ENCODE measurements around the gene PTPRM. TPM values are rescaled to one million over a fixed set of nuclear protein-coding genes. Genes with fewer than 3 reads are reported as not detected.

PTPRM gene
- total and polyA plus RNA-seq, 2 of the 4 experiments (the other 2 are of a cell fraction), result 28.3 to 51.2 TPM

DNA sequence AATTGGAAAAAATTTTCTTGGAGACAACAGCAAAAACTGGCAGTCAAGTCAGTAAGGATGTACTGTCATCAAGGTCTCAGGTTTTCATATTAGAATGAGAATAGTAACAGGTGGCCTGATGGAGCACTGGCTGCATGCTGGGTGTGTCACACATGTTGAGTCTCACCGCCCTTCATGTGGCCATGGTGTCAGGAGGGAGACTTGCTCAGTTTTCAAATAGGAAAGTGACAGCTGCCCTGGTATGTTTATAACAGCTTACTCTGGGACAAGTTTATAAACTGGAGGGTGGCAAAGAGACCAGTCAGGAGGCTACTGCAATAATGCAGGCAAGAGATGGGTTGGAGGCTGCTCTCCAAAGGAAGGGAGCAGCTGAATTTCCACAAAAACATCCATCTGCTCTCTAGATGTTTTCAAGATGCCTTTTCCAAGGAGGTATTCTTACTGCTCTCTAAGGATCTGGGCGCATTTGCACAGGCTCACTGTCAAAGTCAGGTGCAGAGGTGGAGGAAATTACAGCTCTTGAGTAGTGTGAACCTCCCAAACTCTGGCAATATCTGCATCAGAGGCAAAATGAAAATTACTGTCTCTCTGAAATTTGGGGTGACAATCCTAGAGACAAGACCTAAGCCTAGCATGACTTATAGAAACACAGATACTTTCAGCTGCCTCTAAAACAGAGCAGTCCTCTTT, 720.2 kb downstream of the PTPRM start:
- no peak overlapping the region for H3K9ac ChIP-seq (ENCODE audit: low read depth, low read length)
- intact Hi-C loops (cut with micrococcal nuclease) (no loop called here), in situ Hi-C loops (cut with MboI; ENCODE audit: low sequenced_read_pairs) (no loop called here), dilution Hi-C loops (cut with HindIII; ENCODE audit: low sequenced_read_pairs, unreplicated experiment) (no loop called here)
- ChIA-PET CTCF (interaction anchor here (0.6 kb wide), 1 partner anchor 15 kb away, joined by 4 read pairs; no protein-coding TSS in a partner anchor), POLR2A (ENCODE audit: unreplicated experiment) (no interaction called here)
- H2BK15ac ChIP-seq (ENCODE audit: low read depth, low read length), result no peak overlapping the region
- no peak overlapping the region for H2AK9ac ChIP-seq (replicated peaks; ENCODE audit: low read depth, low read length, poor library complexity)
- no peaks in the 10 kb centered on the region for H3K9me3 ChIP-seq (ENCODE audit: control insufficient read depth, insufficient read depth, low read length)
- H2BK120ac ChIP-seq (ENCODE audit: low read depth, low read length), result no peak overlapping the region
- H3K14ac ChIP-seq (replicated peaks; ENCODE audit: low read depth, low read length), result no peak overlapping the region
- ATAC-seq (ENCODE audit: low read depth) (no peak), DNase-seq (no peak)
- BruUV-seq (replicated peaks), result no TSS peak
- no peak overlapping the region for H4K8ac ChIP-seq (ENCODE audit: low read depth in 2 of 2, low read length in 2 of 2)
- H2AFZ ChIP-seq (replicated peaks; ENCODE audit: low read length, poor library complexity), result no peak overlapping the region
- H3K9me1 ChIP-seq (ENCODE audit: insufficient read depth, low read length), result peaks cover 7% of the 10 kb centered on the region; the same call in 1 of the 2 replicates
- no peak overlapping the region for H2BK20ac ChIP-seq (ENCODE audit: low read depth, low read length)
- no peak overlapping the region for H4K5ac ChIP-seq (ENCODE audit: low read depth, low read length)
- H3K23ac ChIP-seq (ENCODE audit: low read depth, low read length), result no peak overlapping the region
- H4K20me1 ChIP-seq (ENCODE audit: insufficient read depth, low read length), result no peaks in the 10 kb centered on the region
- H3K4me3 ChIP-seq (ENCODE audit: insufficient read depth, low read depth, low read length), result no peak overlapping the region
- no peaks in the 10 kb centered on the region for H3K79me1 ChIP-seq (ENCODE audit: low read depth in 1 of 2, low read length in 2 of 2)
- WGBS, 2 experiments (ENCODE audit: extremely low coverage in 2 of 2, insufficient read length in 1 of 2), result 100% methylated on average over 1 of the region's 2 CpGs; no CpG with 5 or more reads in 1 of the 2 experiments
- no peak overlapping the region for H3K4me2 ChIP-seq (ENCODE audit: low read depth, low read length)
- H3K36me3 ChIP-seq (ENCODE audit: control insufficient read depth, insufficient read depth, low read length), result no peaks in the 10 kb centered on the region
- no peak overlapping the region for H3K56ac ChIP-seq (ENCODE audit: extremely low read depth, insufficient read depth, low read length)
- H3K4ac ChIP-seq (ENCODE audit: low read depth, low read length), result no peak overlapping the region
- no peak overlapping the region for H4K91ac ChIP-seq (ENCODE audit: insufficient read depth, low read depth, low read length)
- H2AK5ac ChIP-seq (ENCODE audit: low read depth, low read length), result no peak overlapping the region
- no peaks in the 10 kb centered on the region for H3K4me1 ChIP-seq (ENCODE audit: control insufficient read depth, insufficient read depth, low read length)
- no peak overlapping the region for H2BK5ac ChIP-seq (ENCODE audit: low read depth, low read length, poor library complexity, severe bottlenecking)
- TF ChIP-seq FOS (IDR thresholded peaks at IDR 0.05; ENCODE audit: low read depth, low read length) (no peak), MAFK (IDR thresholded peaks at IDR 0.05; ENCODE audit: low read depth, low read length) (no peak), SMC3 (IDR thresholded peaks at IDR 0.05; ENCODE audit: low read depth, low read length) (no peak), BHLHE40 (IDR thresholded peaks at IDR 0.05; ENCODE audit: low read depth, low read length) (no peak), POLR2A (IDR thresholded peaks at IDR 0.05; ENCODE audit: low read depth, low read length) (no peak), RCOR1 (IDR thresholded peaks at IDR 0.05; ENCODE audit: insufficient replicate concordance, low read length) (no peak), CHD1 (IDR thresholded peaks at IDR 0.05; ENCODE audit: low read depth, low read length) (no peak), MAZ (IDR thresholded peaks at IDR 0.05; ENCODE audit: borderline replicate concordance, low read depth, low read length) (no peak), CEBPB (IDR thresholded peaks at IDR 0.05; ENCODE audit: low read depth, low read length) (no peak), RAD21 (IDR thresholded peaks at IDR 0.05; ENCODE audit: low read length) (no peak), RFX5 (IDR thresholded peaks at IDR 0.05; ENCODE audit: low read depth, low read length) (no peak), NFE2L2 (IDR thresholded peaks at IDR 0.05; ENCODE audit: low read depth, low read length) (no peak), MXI1 (IDR thresholded peaks at IDR 0.05; ENCODE audit: borderline replicate concordance, low read depth, low read length) (no peak)
- TF ChIP-seq, protein P1, sequence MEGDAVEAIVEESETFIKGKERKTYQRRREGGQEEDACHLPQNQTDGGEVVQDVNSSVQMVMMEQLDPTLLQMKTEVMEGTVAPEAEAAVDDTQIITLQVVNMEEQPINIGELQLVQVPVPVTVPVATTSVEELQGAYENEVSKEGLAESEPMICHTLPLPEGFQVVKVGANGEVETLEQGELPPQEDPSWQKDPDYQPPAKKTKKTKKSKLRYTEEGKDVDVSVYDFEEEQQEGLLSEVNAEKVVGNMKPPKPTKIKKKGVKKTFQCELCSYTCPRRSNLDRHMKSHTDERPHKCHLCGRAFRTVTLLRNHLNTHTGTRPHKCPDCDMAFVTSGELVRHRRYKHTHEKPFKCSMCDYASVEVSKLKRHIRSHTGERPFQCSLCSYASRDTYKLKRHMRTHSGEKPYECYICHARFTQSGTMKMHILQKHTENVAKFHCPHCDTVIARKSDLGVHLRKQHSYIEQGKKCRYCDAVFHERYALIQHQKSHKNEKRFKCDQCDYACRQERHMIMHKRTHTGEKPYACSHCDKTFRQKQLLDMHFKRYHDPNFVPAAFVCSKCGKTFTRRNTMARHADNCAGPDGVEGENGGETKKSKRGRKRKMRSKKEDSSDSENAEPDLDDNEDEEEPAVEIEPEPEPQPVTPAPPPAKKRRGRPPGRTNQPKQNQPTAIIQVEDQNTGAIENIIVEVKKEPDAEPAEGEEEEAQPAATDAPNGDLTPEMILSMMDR (conservative IDR thresholded peaks at IDR 0.05; ENCODE audit: low read depth, low read length), result no peak
- TF ChIP-seq, protein P2, sequence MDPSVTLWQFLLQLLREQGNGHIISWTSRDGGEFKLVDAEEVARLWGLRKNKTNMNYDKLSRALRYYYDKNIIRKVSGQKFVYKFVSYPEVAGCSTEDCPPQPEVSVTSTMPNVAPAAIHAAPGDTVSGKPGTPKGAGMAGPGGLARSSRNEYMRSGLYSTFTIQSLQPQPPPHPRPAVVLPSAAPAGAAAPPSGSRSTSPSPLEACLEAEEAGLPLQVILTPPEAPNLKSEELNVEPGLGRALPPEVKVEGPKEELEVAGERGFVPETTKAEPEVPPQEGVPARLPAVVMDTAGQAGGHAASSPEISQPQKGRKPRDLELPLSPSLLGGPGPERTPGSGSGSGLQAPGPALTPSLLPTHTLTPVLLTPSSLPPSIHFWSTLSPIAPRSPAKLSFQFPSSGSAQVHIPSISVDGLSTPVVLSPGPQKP (IDR thresholded peaks at IDR 0.05; ENCODE audit: borderline replicate concordance, low read depth, low read length), result no peak
- H3K27ac ChIP-seq (ENCODE audit: insufficient read depth, low read length), result no peak overlapping the region
- H3K18ac ChIP-seq (ENCODE audit: low read depth, low read length), result no peak overlapping the region
- no peaks in the 10 kb centered on the region for H3K27me3 ChIP-seq (ENCODE audit: control insufficient read depth, insufficient read depth, low read length)
